ENCODE measurements around the gene RTL10. TPM values are rescaled to one million over a fixed set of nuclear protein-coding genes. Genes with fewer than 3 reads are reported as not detected.

The RTL10 gene
- polyA plus RNA-seq, 1 donor, result 19.5 TPM

DNA sequence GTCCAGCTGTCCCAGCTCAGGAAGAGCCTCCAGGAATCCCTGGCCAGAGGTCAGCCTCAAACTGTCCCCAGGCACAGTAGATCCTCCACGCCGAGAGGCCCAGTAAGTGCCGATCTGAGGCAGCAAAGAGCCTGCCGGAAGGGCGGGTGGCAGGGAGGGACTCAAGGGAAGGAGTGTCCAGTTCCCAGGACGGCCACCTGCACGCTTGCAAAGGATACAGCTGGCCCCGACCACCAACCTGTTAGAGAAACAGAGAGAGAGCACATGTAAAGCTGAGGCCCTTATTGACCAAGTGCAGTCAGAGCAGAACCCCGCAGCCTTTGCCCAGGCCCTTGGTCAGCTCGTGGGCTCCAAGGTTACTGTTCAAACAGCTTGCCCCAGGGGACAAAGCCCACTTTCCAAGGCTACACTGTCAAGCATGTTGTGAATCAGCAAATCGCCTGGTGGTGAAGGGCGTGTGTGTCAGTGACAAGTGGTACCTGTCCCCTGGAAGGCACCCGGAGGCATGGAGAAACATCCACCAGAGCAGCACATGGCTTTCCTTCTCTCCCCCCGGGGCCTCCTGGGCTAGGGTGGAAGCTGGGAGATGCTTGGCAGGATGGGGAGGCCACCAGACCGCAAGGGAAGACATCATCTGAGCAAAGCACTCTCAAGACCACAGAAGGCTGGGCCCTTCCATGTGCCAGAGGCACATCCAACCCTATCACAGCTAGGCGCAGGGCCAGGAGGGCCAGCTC lies 44.3 kb upstream of the RTL10 start:
- DNase-seq, result no peak
- Histone ChIP-seq H3K4me1 (ENCODE audit: control insufficient read depth, insufficient read depth, low read length) (peaks cover 5% of the 10 kb centered on the region), H3K27ac (ENCODE audit: low read length) (no peak overlapping the region), H3K9me3 (ENCODE audit: control insufficient read depth, low read depth, low read length) (no peaks in the 10 kb centered on the region), H3K27me3 (ENCODE audit: control insufficient read depth, insufficient read depth, low read length) (no peaks in the 10 kb centered on the region), H3K36me3 (ENCODE audit: control insufficient read depth, insufficient read depth, low read length) (peaks cover 23% of the 10 kb centered on the region), H3K4me3 (ENCODE audit: low read length) (no peak overlapping the region)
- WGBS (ENCODE audit: insufficient coverage, low lambda C conversion rate), result no CpG with 5 or more reads among the region's 16 CpGs

DNA sequence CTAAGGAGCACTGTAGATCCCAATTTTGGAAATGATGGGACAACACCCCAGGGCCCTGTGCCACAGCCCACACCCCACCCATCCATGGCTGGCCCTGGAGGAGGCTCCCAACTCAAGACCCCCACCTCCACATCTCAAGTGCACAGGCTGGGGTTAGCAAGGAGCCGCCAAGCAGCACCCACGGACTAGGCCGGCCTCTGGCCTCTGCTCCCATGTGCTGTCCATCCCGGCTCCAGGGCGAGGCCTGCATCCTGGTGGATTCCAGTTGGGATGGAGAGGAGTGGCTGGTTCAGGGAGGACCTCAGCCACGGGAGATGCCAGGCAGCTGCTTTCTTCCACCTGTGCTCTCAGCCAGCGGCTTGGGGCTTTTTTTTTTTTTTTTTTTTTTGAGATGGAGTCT lies 43.5 kb upstream of the RTL10 start:
- no CpG with 5 or more reads among the region's 7 CpGs for WGBS (ENCODE audit: insufficient coverage, low lambda C conversion rate)
- H3K27ac ChIP-seq (ENCODE audit: low read length), result no peak overlapping the region
- peaks cover 28% of the 10 kb centered on the region for H3K36me3 ChIP-seq (ENCODE audit: control insufficient read depth, insufficient read depth, low read length)
- no peak for DNase-seq
- no peak overlapping the region for H3K4me3 ChIP-seq (ENCODE audit: low read length)
- no peaks in the 10 kb centered on the region for H3K27me3 ChIP-seq (ENCODE audit: control insufficient read depth, insufficient read depth, low read length)
- H3K9me3 ChIP-seq (ENCODE audit: control insufficient read depth, low read depth, low read length), result no peaks in the 10 kb centered on the region
- H3K4me1 ChIP-seq (ENCODE audit: control insufficient read depth, insufficient read depth, low read length), result peaks cover 5% of the 10 kb centered on the region

DNA sequence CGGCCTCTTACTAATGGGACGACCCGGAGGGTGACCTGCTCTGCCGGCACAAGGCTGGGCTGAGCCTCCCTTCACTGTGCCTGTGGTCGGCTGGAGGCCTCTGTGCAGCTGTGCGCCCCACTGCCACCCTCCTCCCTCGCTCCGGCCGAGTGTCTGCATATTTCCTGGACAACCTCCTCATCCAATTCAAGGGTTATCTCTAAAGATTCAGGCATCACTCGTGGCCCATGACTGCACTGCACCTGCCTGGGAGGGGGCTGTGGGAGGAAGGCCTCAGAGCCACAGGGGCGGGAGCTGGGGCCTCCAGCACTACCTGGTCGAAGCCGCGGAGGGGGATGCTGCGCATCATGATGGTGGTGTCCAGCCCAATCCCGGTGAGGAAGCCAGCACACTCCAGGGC lies 43.1 kb upstream of the RTL10 start:
- H3K4me1 ChIP-seq (ENCODE audit: control insufficient read depth, insufficient read depth, low read length), result peaks cover 7% of the 10 kb centered on the region
- no CpG with 5 or more reads among the region's 16 CpGs for WGBS (ENCODE audit: insufficient coverage, low lambda C conversion rate)
- peaks cover 29% of the 10 kb centered on the region for H3K36me3 ChIP-seq (ENCODE audit: control insufficient read depth, insufficient read depth, low read length)
- no peaks in the 10 kb centered on the region for H3K27me3 ChIP-seq (ENCODE audit: control insufficient read depth, insufficient read depth, low read length)
- H3K4me3 ChIP-seq (ENCODE audit: low read length), result no peak overlapping the region
- no peaks in the 10 kb centered on the region for H3K9me3 ChIP-seq (ENCODE audit: control insufficient read depth, low read depth, low read length)
- no peak for DNase-seq
- H3K27ac ChIP-seq (ENCODE audit: low read length), result no peak overlapping the region

DNA sequence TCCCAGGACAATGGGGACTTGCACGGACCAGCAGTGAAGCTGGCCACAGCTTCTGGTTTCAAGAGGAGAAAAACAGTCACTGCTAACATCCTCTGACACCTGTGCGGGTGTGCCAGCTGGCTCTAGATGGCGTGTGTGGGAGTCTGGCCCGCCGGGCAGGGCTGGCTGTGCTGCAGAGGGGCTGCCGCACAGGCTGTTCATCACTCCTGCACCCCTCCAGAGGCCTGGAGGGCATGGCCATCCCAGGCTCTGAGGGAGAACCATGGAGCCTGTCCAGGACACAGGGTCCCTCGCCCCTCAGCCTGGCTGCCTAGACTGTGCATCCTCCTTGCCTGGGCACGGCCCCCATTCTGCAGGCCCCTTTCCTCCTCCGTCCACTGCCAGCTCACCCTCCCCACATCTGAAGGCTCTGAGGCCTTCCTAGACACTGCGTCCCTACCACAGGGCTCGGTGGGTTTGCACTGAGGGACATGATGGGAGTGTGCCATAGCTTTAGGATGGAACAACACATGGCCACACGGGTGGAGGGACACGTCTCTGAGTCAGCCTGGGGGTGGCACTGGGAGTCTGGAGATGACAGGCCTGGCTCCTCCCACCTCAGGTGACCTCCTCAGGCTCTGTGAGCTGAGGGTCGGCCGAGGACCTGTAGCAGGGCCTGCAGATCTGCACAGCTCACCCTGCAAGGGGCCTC lies 42.1 kb upstream of the RTL10 start:
- no peaks in the 10 kb centered on the region for H3K27me3 ChIP-seq (ENCODE audit: control insufficient read depth, insufficient read depth, low read length)
- H3K36me3 ChIP-seq (ENCODE audit: control insufficient read depth, insufficient read depth, low read length), result peaks cover 29% of the 10 kb centered on the region
- no CpG with 5 or more reads among the region's 15 CpGs for WGBS (ENCODE audit: insufficient coverage, low lambda C conversion rate)
- no peak for DNase-seq
- H3K27ac ChIP-seq (ENCODE audit: low read length), result no peak overlapping the region
- H3K4me3 ChIP-seq (ENCODE audit: low read length), result no peak overlapping the region
- peaks cover 16% of the 10 kb centered on the region for H3K4me1 ChIP-seq (ENCODE audit: control insufficient read depth, insufficient read depth, low read length)
- no peaks in the 10 kb centered on the region for H3K9me3 ChIP-seq (ENCODE audit: control insufficient read depth, low read depth, low read length)

DNA sequence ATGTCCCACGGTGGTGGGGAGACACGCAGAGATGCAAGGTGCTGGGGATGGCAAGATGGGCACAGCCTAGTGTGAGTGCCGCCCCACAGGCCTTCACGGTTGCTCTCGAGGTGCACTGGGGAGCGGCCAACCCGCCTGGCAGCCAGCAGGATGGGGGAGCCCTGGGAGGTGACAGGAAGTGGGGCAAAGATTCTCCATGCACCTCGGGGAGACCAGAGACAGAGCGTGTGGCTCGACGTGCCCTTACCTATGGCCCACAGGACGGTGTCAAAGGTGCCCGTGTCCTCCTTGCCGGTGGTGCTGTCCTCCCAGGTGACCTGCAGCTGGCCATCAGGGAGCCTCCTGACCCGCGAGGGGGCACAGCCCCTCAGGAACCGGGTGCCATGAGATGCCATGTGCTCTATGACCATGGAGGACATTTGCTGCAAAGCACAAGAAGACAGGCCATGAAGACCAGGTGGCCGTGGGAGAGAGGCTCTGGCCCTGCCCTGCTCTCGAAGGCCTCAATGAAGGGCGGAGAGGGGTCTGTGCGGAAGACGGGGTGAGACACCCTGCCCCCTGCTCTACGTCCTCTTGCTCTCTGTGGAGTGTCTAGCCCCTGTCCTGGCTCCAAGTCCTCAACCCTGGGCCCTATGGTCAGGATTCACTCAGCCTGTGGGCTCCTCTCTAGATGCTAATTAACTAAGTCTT lies 40.6 kb upstream of the RTL10 start:
- H3K4me3 ChIP-seq (ENCODE audit: low read length), result no peak overlapping the region
- no peaks in the 10 kb centered on the region for H3K27me3 ChIP-seq (ENCODE audit: control insufficient read depth, insufficient read depth, low read length)
- DNase-seq, result no peak
- H3K36me3 ChIP-seq (ENCODE audit: control insufficient read depth, insufficient read depth, low read length), result peaks cover 31% of the 10 kb centered on the region
- no CpG with 5 or more reads among the region's 23 CpGs for WGBS (ENCODE audit: insufficient coverage, low lambda C conversion rate)
- peaks cover 23% of the 10 kb centered on the region for H3K4me1 ChIP-seq (ENCODE audit: control insufficient read depth, insufficient read depth, low read length)
- H3K27ac ChIP-seq (ENCODE audit: low read length), result no peak overlapping the region
- no peaks in the 10 kb centered on the region for H3K9me3 ChIP-seq (ENCODE audit: control insufficient read depth, low read depth, low read length)

DNA sequence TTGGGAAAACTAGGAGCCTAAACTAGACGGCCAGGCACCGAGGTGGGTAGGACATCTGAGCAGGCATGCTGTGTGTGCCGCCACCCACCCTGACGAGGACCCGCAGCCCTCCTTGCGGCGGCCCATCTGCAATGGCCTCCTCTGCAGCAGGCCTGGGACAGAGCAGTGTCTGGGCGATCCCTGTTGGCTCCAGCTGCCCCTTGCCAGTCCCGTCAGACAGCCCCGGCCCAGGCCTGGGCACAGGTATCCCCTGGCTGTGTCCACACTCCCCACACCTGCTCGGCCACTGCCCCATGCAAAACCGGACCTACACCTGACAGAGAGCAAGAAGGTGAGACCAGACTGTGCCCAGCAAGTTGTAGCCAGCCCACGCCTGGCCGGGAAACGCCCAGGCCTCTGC lies 38.7 kb upstream of the RTL10 start:
- H3K27me3 ChIP-seq (ENCODE audit: control insufficient read depth, insufficient read depth, low read length), result no peaks in the 10 kb centered on the region
- H3K9me3 ChIP-seq (ENCODE audit: control insufficient read depth, low read depth, low read length), result no peaks in the 10 kb centered on the region
- H3K4me1 ChIP-seq (ENCODE audit: control insufficient read depth, insufficient read depth, low read length), result peaks cover 23% of the 10 kb centered on the region
- WGBS (ENCODE audit: insufficient coverage, low lambda C conversion rate), result 80% methylated on average over 2 of the region's 15 CpGs
- H3K27ac ChIP-seq (ENCODE audit: low read length), result no peak overlapping the region
- H3K36me3 ChIP-seq (ENCODE audit: control insufficient read depth, insufficient read depth, low read length), result peaks cover 25% of the 10 kb centered on the region
- H3K4me3 ChIP-seq (ENCODE audit: low read length), result no peak overlapping the region
- no peak for DNase-seq

DNA sequence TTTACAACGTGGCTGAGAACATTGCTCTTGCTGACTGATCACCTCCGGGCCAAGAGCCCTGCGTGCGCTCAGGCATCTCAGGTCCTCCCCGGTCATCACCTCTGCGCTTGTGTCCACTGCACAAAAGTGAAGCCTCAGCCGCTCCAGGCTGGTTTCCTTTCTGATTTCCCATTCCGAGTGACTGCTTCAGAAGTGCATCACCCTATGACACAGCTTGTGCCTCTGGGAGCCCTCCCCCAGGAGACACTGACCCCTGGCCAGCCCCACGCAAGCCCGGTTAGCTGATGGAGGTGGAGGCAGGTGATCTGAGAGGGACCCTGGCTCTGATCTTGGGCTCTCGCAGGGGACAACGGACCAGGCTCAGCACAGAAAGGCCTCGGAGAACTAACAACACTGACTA lies 38.3 kb upstream of the RTL10 start:
- H3K4me3 ChIP-seq (ENCODE audit: low read length), result no peak overlapping the region
- H3K4me1 ChIP-seq (ENCODE audit: control insufficient read depth, insufficient read depth, low read length), result peaks cover 23% of the 10 kb centered on the region
- peaks cover 22% of the 10 kb centered on the region for H3K36me3 ChIP-seq (ENCODE audit: control insufficient read depth, insufficient read depth, low read length)
- H3K27me3 ChIP-seq (ENCODE audit: control insufficient read depth, insufficient read depth, low read length), result no peaks in the 10 kb centered on the region
- no peak for DNase-seq
- WGBS (ENCODE audit: insufficient coverage, low lambda C conversion rate), result no CpG with 5 or more reads among the region's 13 CpGs
- no peaks in the 10 kb centered on the region for H3K9me3 ChIP-seq (ENCODE audit: control insufficient read depth, low read depth, low read length)
- no peak overlapping the region for H3K27ac ChIP-seq (ENCODE audit: low read length)

DNA sequence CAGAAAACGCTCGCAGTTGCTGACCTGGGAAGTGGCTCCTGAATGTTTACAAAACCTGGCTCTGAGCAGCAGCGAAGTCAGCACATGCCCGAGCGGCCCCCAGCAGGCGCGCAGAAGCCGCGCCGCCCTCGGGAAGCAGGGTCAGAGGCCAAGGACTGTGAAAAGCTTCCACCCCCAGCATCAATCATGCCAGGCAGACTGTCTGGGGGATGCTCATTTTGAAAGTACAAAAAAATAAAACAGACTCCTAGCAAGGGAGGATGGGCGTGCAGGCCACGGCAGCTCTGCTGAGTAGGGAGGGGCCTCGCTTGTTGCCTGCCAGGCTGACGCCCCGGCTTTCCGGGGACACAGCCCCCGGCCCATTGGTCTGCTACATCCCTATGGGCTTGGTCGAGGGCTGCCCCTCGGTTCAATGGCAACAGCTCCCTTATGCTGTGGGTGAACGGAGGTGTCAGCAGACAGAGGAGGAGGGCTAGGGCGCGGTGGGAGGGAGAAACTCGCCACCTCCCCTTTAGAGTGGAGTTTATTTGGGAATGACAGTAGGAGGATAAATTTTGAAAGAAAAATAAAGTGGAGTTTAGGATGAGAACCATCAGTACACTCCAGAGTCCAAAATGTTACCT lies 37.7 kb upstream of the RTL10 start:
- Histone ChIP-seq H3K36me3 (ENCODE audit: control insufficient read depth, insufficient read depth, low read length) (peaks cover 18% of the 10 kb centered on the region), H3K4me1 (ENCODE audit: control insufficient read depth, insufficient read depth, low read length) (peaks cover 23% of the 10 kb centered on the region), H3K4me3 (ENCODE audit: low read length) (no peak overlapping the region), H3K27ac (ENCODE audit: low read length) (no peak overlapping the region), H3K27me3 (ENCODE audit: control insufficient read depth, insufficient read depth, low read length) (no peaks in the 10 kb centered on the region), H3K9me3 (ENCODE audit: control insufficient read depth, low read depth, low read length) (no peaks in the 10 kb centered on the region)
- peak in 1 of 2 donors; percentile 36 for DNase-seq
- no CpG with 5 or more reads among the region's 24 CpGs for WGBS (ENCODE audit: insufficient coverage, low lambda C conversion rate)

DNA sequence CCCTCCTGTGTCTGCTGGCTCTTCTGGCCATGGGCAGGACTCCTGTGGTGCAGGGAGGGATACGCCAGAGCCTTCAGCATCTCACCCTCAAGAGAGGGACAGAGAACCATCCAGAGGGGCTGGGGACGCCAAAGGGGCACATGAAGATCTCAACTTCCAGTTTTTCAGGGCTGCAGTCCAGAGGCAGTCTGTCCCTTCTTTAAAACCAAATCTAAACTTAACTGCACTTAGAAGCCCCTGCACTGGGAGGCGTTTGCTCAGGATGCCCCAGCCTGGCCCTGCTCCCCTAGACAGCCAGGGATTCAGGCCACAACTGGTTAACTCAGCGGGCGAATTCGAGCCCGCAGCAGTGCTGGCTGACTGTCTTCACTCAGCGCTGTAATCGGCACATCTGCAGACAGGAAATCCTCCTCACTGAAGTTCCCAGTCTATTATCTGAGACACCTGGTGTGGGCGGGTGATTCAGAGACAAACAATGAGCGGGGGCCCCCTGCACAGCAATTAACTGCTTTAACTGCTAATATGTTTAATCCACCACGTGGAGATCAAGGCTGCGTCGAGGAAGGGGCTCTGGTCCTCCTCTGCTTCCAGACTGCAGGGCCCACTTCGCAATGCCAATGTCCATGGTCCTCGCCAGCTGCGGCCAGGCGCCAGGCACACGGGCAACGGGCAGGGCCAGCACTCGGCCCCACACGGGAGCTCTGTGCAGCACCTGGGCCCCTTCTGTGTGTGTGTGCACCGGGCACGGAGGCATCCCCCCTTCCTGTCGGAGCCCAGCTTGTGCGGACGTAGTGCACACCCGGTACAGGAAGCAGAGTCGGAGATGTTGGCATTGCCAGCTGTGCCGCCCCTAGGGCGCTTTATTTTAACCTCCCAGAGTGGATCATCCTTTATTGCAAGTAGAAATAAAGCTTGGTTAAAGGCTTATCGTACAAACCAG lies 36.9 kb upstream of the RTL10 start:
- Histone ChIP-seq H3K27ac (ENCODE audit: low read length) (no peak overlapping the region), H3K27me3 (ENCODE audit: control insufficient read depth, insufficient read depth, low read length) (no peaks in the 10 kb centered on the region), H3K36me3 (ENCODE audit: control insufficient read depth, insufficient read depth, low read length) (peaks cover 21% of the 10 kb centered on the region), H3K4me3 (ENCODE audit: low read length) (no peak overlapping the region), H3K9me3 (ENCODE audit: control insufficient read depth, low read depth, low read length) (no peaks in the 10 kb centered on the region), H3K4me1 (ENCODE audit: control insufficient read depth, insufficient read depth, low read length) (peaks cover 23% of the 10 kb centered on the region)
- no CpG with 5 or more reads among the region's 32 CpGs for WGBS (ENCODE audit: insufficient coverage, low lambda C conversion rate)
- DNase-seq, result peak; percentile 31 to 60

Measured in large intestine (tissue), 3 donors.